GM21786 (cell line): Measurements from ENCODE around the gene NCKAP5L.

ENCODE experiments used
- ATAC-seq: cut with Tn5 transposase; IDR thresholded peaks from one replicate; pipeline ENCODE4 v1.9.1; 2021; ENCODE audit not compliant: unreplicated experiment

Gene NCKAP5L

GRCh38 chr12:49801141-49802063 is 26.8 kb downstream of the NCKAP5L start:
- no peak for ATAC-seq

DNA sequence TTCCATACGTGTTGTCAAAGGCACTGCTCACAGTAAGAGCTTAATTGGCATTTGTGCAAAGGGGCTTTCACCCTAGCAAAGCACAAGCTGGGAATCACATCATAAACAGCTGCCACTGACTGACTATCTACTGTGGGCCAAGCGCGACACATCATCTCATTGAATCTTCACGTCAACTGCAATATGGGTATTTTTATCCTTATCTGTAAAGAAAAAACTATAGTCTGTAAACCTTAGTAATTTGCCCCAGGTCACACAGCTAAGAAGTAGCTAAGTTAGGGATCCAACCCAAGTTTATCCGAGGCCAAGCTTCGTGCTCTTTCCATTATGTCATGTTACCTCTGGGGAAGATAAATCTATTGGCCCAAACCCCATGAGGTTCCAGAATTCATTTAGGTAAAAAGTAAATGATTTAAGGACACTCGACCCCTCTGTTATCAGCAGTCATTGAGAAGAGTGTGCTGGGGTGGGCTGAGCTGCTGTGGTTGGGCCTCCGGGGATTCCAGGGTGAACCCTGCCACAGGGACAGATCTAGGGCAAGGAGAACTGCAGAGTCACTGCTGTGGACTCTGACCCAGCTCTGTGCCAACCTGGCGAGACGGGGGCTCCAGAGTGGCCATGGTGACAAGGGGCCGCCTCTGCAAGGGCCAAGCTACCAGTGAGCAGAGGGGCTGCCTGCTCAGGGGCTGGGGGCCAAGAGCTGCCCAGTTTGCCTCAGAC is 27.6 kb downstream of the NCKAP5L start:
- no peak for ATAC-seq

GRCh38 chr12:49798934-49799333 is 29.3 kb downstream of the NCKAP5L start:
- no peak for ATAC-seq

DNA sequence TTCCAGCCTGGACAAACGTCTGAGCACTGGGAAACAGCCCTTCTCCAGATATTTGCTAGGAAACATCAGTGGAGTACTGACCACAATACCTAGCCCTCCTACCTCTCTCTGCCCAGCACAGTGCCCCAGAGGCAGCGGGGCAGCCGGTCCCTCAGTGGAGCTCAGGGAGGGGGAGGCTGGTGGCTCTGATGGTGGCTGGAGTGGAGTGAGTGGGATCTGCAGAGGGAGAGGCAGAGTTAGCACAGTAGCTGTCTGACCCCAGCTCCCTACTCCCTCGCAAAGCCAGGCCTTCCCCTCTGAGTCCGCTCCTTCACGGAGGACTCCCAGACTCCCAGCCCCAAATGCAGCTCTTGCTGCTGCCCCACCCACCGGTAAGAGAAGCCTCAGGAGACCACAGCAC is 30.0 kb downstream of the NCKAP5L start:
- no peak for ATAC-seq

DNA sequence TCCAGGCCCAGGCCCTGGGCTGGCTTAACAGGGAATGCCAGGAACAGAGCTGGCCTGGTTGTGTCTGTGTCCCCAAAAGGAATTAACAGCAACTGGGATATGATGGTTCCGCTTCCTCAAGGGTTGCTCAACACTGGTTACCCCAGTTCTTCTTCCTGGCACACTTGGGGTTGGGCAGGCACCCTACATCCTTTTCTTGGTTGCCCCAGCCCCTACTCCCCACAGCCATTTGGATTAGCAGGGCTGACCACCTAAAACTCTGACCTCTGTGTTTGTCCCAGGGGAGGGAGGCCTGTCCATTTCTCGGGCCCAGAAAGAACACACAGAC is 30.8 kb downstream of the NCKAP5L start:
- ATAC-seq: no peak

DNA sequence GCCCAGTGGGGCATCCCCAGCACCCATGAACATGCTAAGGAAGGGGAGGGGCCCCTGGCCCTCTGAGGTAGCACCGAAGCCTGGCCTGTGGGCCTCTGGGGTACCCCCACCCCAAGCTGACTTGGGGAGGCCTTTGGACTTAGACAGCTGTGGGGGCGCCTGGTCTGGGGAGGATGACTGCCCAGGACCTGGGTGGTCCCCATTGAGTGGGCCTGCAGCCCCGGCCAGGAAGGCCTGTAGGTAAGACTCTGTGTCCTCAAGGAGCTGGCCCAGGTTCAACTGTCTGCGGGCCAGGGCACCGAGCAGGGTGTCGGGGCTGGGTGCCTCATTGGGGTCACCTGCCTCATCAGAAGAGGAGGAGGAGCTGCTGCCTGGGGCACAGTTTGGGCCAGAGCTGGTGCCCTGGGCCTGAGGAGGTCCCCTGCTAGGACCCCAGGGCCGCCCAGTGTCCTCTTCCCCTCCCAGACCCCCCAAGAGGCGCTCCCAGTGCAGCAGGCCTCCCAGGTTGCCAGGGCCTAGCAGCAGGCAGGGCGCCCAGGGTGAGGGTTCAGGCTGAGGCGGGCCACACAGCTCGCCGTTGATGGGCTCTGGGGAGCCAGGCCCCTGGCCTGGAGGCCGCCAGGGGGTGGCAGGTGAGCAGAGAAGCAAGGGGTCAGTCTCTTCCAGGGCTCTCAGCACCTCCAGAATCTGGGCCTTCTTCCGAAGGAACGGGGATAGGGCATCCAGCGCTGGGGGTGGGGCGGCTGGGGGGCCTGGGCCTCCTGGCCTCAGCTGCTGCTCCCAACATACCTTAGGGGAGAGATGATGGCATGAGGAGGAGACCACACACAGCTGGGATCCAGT is 31.4 kb downstream of the NCKAP5L start:
- no peak for ATAC-seq

DNA sequence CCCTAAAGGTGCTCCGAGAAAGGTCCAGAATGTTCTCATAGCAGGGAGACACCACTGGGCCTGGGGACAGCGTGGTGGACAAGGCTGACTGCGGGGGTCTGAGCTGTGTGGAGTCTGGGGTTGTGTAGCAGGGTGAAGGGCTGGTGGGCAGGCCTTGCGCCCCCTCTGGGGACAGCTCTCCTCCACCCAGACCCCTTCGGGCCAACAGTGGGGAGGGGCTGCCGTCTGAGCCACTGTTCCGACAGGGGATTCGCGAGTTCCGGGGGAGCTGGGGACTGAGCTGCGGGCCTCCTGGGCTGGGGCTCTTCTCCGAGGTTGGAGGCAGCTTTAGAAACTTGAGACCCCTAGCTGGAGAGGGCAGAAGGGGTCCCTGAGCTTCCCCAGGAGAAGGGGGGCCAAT is 32.1 kb downstream of the NCKAP5L start:
- no peak for ATAC-seq

- ATAC-seq: no peak
Measured at GRCh38 chr12:49795654-49796105, 32.5 kb downstream of the NCKAP5L start.

- ATAC-seq: no peak
Measured at GRCh38 chr12:49794811-49795653, 33.2 kb downstream of the NCKAP5L start.

GRCh38 chr12:49794021-49794420 is 34.2 kb downstream of the NCKAP5L start:
- no peak for ATAC-seq

DNA sequence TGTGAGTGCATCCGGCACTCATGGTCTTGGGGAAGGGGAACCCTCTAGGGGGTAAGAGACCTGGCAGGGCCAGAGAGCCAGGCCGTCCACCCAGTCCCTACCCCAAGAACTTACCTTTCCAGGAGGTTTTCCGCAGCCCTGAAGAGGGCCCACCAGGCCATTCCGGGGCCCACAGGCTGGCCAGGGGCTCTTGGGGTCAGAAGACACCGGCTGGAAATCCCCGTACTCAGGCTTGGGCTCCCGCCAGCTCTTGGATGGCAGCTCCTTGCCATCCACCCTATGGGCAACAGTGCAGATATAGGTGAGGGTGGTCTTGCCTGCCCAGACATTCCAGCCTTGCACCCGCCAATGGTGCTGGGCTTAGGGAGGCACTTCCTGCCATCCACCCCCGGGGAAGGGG is 34.6 kb downstream of the NCKAP5L start:
- ATAC-seq: no peak

GRCh38 chr12:49792976-49793580 is 35.1 kb downstream of the NCKAP5L start:
- ATAC-seq: no peak

- no peak for ATAC-seq
Measured at GRCh38 chr12:49792181-49792970, 35.8 kb downstream of the NCKAP5L start.

DNA sequence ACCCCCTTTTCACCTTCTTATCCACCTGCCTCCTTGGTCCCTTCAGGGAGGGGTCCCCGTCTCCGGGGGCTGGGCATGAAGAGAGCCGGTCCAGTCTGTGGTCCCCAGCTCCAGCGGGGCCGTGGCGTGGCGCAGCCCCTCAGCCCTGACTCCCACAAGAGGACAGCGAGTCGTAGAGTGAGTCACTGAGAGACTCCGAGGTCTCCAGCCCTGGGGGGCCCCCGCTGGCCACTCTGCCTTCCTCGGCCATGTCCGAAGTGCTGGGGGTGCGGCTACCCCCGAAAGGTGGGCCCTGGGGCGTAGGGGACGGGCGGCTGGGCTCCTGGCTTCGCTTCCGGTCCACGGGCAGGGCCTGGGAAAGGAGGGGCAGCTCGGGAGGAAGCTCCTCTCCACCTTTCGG is 36.5 kb downstream of the NCKAP5L start:
- no peak for ATAC-seq

DNA sequence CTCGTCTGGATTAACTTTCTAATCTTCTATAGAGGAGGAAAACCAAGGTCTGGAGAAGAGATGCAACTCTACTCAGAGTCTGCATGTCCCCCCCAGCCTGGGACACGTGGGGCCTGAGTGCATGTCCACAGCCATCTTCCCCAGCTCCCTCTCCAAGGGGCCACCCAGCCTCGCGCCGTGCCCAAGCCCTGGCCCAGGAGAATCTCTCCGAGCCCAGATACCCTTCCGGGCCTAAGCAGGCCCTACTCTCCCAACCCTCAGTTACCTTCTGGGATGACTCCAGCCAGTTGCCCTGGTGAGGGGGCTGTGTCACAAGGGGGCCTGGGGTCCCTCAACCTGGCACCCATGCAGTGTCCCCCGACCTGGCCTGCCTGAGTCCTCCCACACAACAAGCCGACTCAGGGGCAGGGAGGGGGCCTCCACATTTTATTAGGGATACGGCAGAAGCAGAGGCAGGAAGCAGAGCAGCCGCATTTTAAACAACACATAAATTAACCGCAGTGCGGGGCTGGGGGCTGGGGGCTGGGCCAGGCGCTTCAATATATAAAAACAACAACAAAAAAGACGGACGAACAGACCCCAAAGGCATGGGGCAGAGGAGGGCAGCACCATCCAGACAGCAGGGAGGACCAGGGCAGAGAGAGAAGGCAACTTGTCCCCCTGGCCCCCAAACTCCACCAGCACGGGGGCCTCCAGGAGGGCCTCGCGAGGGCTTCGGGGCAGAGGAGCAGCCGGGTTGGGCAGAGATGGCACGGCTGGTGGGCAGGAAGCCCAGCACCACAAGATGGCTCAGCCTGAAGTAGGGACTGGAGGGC is 37.3 kb downstream of the NCKAP5L start:
- no peak for ATAC-seq

DNA sequence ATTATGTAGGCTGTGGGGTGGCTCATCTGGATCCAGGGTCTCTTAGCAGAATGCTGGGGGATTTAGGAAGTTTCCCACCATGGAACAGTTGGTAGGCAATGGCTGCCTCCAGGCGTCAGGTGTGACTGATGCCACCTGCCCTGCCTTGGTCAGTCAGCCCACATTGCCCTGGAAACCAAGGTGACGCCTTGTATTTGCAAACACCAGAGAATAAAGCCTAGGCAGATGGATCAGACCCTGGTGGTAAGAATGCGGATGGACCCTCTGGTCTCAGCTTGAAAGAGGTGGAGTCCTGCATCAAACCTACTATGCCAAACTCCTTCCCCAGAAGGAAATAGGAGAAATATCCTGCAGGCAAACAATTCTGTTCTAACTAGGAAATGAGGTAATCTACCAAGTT is 38.2 kb downstream of the NCKAP5L start:
- no peak for ATAC-seq

GRCh38 chr12:49787672-49788071 is 40.5 kb downstream of the NCKAP5L start:
- no peak for ATAC-seq

DNA sequence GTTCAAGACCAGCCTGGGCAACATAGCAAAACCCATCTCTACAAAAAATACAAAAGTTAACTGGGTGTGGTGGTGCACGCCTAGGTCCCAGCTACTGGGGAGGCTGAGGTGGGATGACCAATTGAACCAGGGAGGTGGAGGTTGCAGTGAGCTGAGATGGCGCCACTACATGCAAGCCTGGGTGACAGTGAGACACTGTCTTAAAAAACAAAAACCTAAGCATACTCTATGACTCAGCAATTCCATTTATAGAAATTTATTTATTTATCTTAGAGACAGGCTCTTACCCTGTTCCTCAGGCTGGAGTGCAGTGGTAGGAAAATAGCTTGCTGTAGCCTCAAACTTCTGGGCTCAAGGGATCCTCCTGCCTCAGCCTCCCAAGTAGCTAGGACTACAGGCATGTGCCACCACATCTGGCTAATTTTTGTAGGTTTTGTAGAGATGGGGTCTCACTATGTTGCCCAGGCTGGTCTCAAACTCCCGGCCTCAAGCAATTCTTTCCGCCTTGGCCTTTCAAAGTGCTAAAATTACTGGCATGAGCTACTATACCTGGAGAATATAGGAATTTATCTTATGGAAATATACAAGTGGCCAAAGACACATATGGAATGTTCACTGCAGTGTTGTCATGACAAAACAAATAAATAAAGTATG is 43.3 kb downstream of the NCKAP5L start:
- no peak for ATAC-seq
